ENCODE data around the gene KIF4A. TPM values are rescaled to one million over a fixed set of nuclear protein-coding genes. Genes with fewer than 3 reads are reported as not detected.

Gene KIF4A
- total RNA-seq, 1 experiment from 2014 or later: 40.3 TPM

DNA sequence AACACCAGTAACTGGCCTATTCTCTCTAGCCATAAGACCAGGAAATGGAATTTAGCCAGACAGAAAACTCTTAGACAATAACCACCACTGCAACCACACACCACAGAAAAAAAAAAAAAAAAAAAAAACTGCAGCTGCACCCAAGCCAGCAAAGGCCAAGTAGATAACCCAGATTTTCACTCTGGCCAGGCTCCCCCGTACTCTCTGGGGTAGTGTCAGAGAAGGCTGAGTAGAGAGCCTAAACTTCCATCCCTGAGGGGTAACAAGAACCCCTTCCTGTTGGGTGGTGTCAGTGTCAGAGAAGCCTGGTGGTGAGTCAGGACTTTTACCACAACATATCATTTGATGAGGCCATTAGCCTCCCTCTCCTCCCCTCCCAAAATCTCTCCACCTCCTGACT lies 149.1 kb downstream of the KIF4A start:
- no peaks in the 10 kb centered on the region for H3K79me2 ChIP-seq (ENCODE audit: insufficient read depth, low read length)
- no peaks in the 10 kb centered on the region for H4K20me1 ChIP-seq (ENCODE audit: insufficient read depth)
- no TSS peak for BruUV-seq (replicated peaks)
- DNase-seq (ENCODE audit: low read depth, low spot score) (no peak), ATAC-seq (no peak)
- H2AFZ ChIP-seq (ENCODE audit: low read depth, low read length, poor library complexity, severe bottlenecking): no peak overlapping the region
- H3K4me2 ChIP-seq (ENCODE audit: low read length): peak overlapping the region; percentile 7; the same call in 1 of the 2 replicates
- RAD21 ChIA-PET (ENCODE audit: low non-redundant PET in 1 of 2, low total read pairs in 2 of 2, uncharacterized antibody in 2 of 2, unreplicated experiment in 2 of 2): no interaction called here
- no peak overlapping the region for H3K4me3 ChIP-seq (replicated peaks in 1 of 2; ENCODE audit: low read depth in 1 of 2, low read length in 2 of 2)
- no peak overlapping the region for H3K9ac ChIP-seq (ENCODE audit: low read length)
- H3K9me2 ChIP-seq (ENCODE audit: insufficient read depth): no peaks in the 10 kb centered on the region
- no peaks in the 10 kb centered on the region for H3K9me3 ChIP-seq (ENCODE audit: control insufficient read depth in 1 of 2, insufficient read depth in 1 of 2, low read depth in 1 of 2, low read length in 2 of 2)
- TF ChIP-seq SRF (IDR thresholded peaks at IDR 0.05; ENCODE audit: low read depth) (no peak), SP1 (IDR thresholded peaks at IDR 0.05; ENCODE audit: low read depth) (no peak), RAD21 (IDR thresholded peaks at IDR 0.05; ENCODE audit: low read depth) (no peak), YY1 (IDR thresholded peaks at IDR 0.05; ENCODE audit: extremely low read depth, insufficient replicate concordance, low read depth, low read length) (no peak), CEBPB (IDR thresholded peaks at IDR 0.05; ENCODE audit: low read depth) (no peak), REST (IDR thresholded peaks at IDR 0.05; ENCODE audit: low read depth) (no peak)
- TF ChIP-seq, protein P1, sequence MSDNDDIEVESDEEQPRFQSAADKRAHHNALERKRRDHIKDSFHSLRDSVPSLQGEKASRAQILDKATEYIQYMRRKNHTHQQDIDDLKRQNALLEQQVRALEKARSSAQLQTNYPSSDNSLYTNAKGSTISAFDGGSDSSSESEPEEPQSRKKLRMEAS (IDR thresholded peaks at IDR 0.05): no peak
- no peak overlapping the region for H3K27ac ChIP-seq (ENCODE audit: low read depth, low read length)
- POLR2A ChIA-PET: no interaction called here
- intact Hi-C loops (cut with micrococcal nuclease): no loop called here
- CTCF ChIA-PET: no interaction called here
- peaks cover 0 to 25% of the 10 kb centered on the region in 2 experiments; a peak in 2 of 4 replicates for H3K4me1 ChIP-seq (ENCODE audit: control insufficient read depth in 1 of 2, insufficient read depth in 2 of 2, low read length in 2 of 2)
- no peaks in the 10 kb centered on the region for H3K36me3 ChIP-seq (ENCODE audit: control insufficient read depth in 1 of 2, insufficient read depth in 2 of 2, low read length in 2 of 2)
- H3K27me3 ChIP-seq (ENCODE audit: insufficient read depth, low read length): no peaks in the 10 kb centered on the region

Measured in HCT116 (cell line).